Inferior parietal cortex (tissue), 1 donor: Measurements from ENCODE around the gene ABHD15.

Source experiments
- DNase-seq: peaks from one replicate; pipeline ENCODE4 v3.0.0-alpha.2; 2016; ENCODE audit errors: extremely low spot score

Gene ABHD15

GRCh38 chr17:29582254-29582765, 15.5 kb upstream of the ABHD15 start:
- no peak for DNase-seq

GRCh38 chr17:29581583-29582253, 14.9 kb upstream of the ABHD15 start:
- no peak for DNase-seq

GRCh38 chr17:29579866-29580771, 13.3 kb upstream of the ABHD15 start:
- DNase-seq = peak; percentile 94

GRCh38 chr17:29578626-29579485, 12.0 kb upstream of the ABHD15 start:
- DNase-seq = no peak

GRCh38 chr17:29577385-29578211, 10.8 kb upstream of the ABHD15 start:
- no peak for DNase-seq

- no peak for DNase-seq
These were observed 10.1 kb upstream of the ABHD15 start for GRCh38 chr17:29577001-29577370.

GRCh38 chr17:29576214-29577000, 9.6 kb upstream of the ABHD15 start:
- no peak for DNase-seq

- DNase-seq = no peak
These were observed 8.8 kb upstream of the ABHD15 start for GRCh38 chr17:29575511-29576213.

- no peak for DNase-seq
These were observed 8.1 kb upstream of the ABHD15 start for GRCh38 chr17:29574732-29575510.

- no peak for DNase-seq
These were observed 7.3 kb upstream of the ABHD15 start for GRCh38 chr17:29573871-29574731.

- no peak for DNase-seq
These were observed 6.7 kb upstream of the ABHD15 start for GRCh38 chr17:29573558-29573869.

- DNase-seq = peak; percentile 62
These were observed 6.1 kb upstream of the ABHD15 start for GRCh38 chr17:29572691-29573557.

GRCh38 chr17:29571883-29572681, 5.2 kb upstream of the ABHD15 start:
- no peak for DNase-seq

- no peak for DNase-seq
These were observed 4.6 kb upstream of the ABHD15 start for GRCh38 chr17:29571486-29571882.

- DNase-seq = no peak
These were observed 3.7 kb upstream of the ABHD15 start for GRCh38 chr17:29570521-29570920.

GRCh38 chr17:29569245-29569950, 2.6 kb upstream of the ABHD15 start:
- DNase-seq = no peak
